ENCODE measurements around the gene P2RX2.

P2RX2 gene

DNA sequence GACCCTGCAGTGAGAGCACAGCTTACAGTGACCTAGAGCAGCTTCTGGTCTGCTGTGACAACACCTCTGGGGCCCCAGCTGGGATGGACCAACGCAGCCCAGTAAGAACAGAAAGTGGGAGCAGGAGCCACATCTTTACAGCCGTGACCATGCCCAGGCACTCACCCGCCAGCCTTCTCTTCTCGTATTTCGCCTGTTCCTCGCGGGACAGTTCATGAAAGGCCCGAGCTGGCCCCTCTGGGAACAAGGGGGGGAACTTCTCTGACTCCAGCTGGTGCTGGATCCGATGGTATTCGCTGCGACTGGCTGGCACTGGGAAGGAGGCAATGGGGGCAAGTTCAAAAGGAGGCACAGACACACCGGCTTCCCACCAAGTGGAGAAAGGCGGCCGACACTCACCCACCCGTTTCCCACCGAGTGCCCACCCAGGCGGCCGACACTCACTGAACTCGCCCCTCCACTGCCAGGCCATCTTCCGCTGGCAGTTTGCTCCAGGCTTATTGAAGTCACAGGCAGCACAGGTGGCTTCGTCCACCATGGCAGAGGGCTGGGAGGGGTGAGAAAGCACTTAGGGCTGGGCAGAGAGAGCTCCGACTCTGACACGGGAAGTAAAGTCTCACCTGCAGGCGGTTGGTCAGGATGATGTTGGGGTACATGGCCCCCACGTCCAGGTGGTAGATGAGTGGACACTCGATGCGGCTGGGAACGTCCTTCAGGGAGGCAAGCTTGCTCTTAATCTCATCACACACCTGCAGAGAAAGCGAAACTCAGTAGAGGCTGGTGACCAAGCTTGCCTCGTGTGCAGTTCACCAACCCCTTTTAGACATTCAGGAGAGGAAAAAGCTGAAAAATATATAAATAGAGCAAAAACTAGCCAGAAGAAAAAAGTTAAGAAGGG is 49.9 kb downstream of the P2RX2 start:
- no peak for DNase-seq

DNA sequence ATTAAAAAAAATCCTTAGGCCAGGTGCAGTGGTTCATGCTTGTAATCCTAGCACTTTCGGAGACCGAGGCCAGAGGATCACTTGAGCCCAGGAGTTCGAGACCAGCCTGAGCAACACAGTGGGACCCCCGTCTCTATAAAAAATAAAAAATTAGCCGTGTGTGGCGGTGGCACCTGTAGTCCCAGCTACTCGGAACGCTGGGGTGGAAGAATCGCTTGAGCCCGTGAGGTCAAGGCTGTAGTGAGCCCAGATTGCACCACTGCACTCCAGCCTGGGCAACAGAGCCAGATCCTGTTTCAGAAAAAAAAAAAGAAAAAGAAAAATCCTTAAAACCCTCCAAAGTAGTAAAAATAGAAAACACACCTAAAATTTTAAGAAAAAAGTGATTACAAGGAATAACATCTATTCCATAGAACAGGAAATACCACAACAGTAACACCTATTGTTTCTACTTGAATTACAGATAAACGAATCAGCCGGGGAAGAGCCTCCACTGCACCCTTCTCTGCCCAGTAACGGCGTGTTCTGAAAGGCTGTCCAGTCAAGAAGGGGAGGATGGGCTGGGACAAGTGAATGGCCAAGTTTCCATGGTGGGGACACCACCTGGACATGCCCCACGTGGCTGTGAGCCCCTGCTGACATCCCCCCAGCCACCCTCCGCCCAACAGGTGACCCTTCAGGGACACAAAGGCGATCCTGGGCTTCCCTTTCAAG is 50.7 kb downstream of the P2RX2 start:
- no peak for DNase-seq
